PC-3 (cell line): ENCODE measurements around the gene GAB3.

Experiments used
- CTCF ChIP-seq: fragments of 300-600 bp; sonication (generic); conservative IDR thresholded peaks from 2 replicates; pipeline ENCODE4 v1.5.1; 2017; ENCODE audit warnings: antibody characterized with exemption, low read depth, mild to moderate bottlenecking, low read length
- EZH2 ChIP-seq: fragments of 300-600 bp; sonication (generic); IDR thresholded peaks from one replicate; pipeline ENCODE4 v1.6.1; 2017; ENCODE audit warnings: antibody characterized with exemption, mild to moderate bottlenecking, low read length; ENCODE audit not compliant: unreplicated experiment

- TF ChIP-seq EZH2 (no peak), CTCF (no peak)
Measured at GRCh38 chrX:154730253-154730891, 20.5 kb downstream of the GAB3 start.
